H1 (cell line): ENCODE results near the gene HSPA12A. TPM values are rescaled to one million over a fixed set of nuclear protein-coding genes. Genes with fewer than 3 reads are reported as not detected.

Experiments used
- KDM4A ChIP-seq: IDR thresholded peaks from one replicate; pipeline ENCODE4 v1.7.1; 2012; ENCODE audit warnings: low read depth, mild to moderate bottlenecking, moderate library complexity, low read length, inconsistent platforms; ENCODE audit not compliant: severe bottlenecking
- POLR2A ChIP-seq, 2 experiments: IDR thresholded peaks; 1 replicate in 1 of 2; 2 replicates in 1 of 2; pipeline ENCODE4 v1.6.1; 2011; ENCODE audit warnings: low read depth in 2 of 2, low read length in 2 of 2, mild to moderate bottlenecking in 2 of 2; ENCODE audit errors: control extremely low read depth in 1 of 2
- TAF1 ChIP-seq: IDR thresholded peaks from 2 replicates; pipeline ENCODE4 v1.6.1; 2011; ENCODE audit warnings: mild to moderate bottlenecking, low read depth, low read length
- polyA plus RNA-seq, 7 experiments: library from polyadenylated mRNA; depleted of rRNA in 3 of 7; stranded (reverse) in 5 of 7; unstranded in 2 of 7; fragments of >200 nt in 5 of 7; fragments of 200-250 nt in 2 of 7; gene quantifications; 1 replicate in 5 of 7; 2 replicates in 1 of 7; 4 replicates in 1 of 7; pipeline versions ENCODE4 v1.2.1 to v1.2.3, GENCODE V29; 2011 to 2013; ENCODE audit warnings: missing spikeins in 2 of 7, mixed read lengths in 2 of 7
- total RNA-seq: library from RNA; stranded (reverse); fragmentation: NEBNext Ultra II Directional; extraction: Animal tissue kit (Norgen Biotek cat#: 25700); gene quantifications from 2 replicates; pipeline ENCODE4 v1.2.1, GENCODE V29; 2021
- TF ChIP-seq, protein P1 (sequence below), 3 experiments: IDR thresholded peaks; 1 replicate in 2 of 3; 2 replicates in 1 of 3; pipeline versions ENCODE4 v1.5.1 to v1.6.1; 2011; ENCODE audit warnings: low read length in 3 of 3, mild to moderate bottlenecking in 3 of 3, inconsistent platforms in 2 of 3, low read depth in 1 of 3, moderate library complexity in 1 of 3; ENCODE audit not compliant: insufficient read depth in 1 of 3; ENCODE audit errors: control extremely low read depth in 1 of 3

HSPA12A gene
- total and polyA plus RNA-seq, 2 of the 8 experiments (the other 6 are each of a cell fraction or from before 2014, with no cell fraction given) = 3.1 to 6.9 TPM

DNA sequence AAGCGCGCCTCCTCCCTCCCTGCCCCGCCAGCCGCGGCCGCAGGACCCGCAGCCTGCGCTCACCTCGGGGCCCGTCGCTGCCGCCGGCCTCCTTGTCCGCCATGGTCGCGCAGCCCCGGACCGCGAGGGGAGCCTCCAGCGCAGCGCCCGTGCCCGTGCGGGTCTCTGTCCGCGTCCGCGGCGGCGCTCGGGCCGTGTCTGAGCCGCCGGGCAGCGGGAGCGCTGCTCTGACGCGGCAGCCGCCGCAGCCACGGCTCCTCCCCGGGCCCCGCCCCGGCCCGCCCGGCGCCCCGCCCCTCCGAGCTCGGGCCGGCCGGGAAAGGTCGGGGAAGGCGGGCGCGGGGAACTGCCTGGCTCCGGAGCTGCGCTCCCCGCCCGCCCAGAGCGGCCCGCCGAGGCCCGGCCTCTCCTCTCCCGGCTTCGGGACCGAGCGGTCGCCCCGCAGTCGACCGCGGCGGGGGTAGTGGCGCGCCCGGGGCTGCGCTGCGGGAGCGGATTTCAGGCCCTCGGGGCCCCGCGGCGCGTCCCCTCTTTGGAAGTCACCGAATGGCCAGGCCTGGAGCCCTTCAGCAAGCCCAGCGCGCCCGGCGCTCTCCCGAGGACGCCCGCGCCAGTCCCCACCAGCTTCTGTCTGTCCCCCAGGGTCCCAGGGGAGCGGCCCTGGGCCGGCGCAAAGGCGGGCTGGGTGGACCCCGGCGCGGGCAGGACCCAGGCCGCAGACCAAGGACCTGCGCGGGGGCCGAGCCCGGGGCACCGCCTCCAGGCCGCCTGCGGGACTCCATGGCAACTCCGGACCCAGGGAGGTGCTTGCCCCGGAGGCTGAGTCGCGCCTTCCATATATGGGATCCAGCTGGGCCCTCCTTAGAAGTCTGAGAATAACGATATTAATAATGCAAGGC lies at the start of gene HSPA12A (continued):
- TF ChIP-seq POLR2A (IDR thresholded peaks at IDR 0.05; ENCODE audit: control extremely low read depth in 1 of 2, low read depth in 2 of 2, low read length in 2 of 2) (peak in 1 of 2 experiments; percentile 29; a peak in 1 of 3 replicates), KDM4A (peak; percentile 86), TAF1 (0 out of 2 replicates have a peak, but pooled peaks have one; percentile 37)
- TF ChIP-seq, protein P1, sequence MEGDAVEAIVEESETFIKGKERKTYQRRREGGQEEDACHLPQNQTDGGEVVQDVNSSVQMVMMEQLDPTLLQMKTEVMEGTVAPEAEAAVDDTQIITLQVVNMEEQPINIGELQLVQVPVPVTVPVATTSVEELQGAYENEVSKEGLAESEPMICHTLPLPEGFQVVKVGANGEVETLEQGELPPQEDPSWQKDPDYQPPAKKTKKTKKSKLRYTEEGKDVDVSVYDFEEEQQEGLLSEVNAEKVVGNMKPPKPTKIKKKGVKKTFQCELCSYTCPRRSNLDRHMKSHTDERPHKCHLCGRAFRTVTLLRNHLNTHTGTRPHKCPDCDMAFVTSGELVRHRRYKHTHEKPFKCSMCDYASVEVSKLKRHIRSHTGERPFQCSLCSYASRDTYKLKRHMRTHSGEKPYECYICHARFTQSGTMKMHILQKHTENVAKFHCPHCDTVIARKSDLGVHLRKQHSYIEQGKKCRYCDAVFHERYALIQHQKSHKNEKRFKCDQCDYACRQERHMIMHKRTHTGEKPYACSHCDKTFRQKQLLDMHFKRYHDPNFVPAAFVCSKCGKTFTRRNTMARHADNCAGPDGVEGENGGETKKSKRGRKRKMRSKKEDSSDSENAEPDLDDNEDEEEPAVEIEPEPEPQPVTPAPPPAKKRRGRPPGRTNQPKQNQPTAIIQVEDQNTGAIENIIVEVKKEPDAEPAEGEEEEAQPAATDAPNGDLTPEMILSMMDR (IDR thresholded peaks at IDR 0.05; ENCODE audit: control extremely low read depth in 1 of 3, insufficient read depth in 1 of 3, low read depth in 1 of 3, low read length in 3 of 3) = no peak
